NT2/D1 (cell line): ENCODE results near the gene NDRG4.

ENCODE experiments used
- YY1 ChIP-seq: IDR thresholded peaks from 2 replicates; pipeline ENCODE4 v1.6.1; 2011; ENCODE audit not compliant: insufficient read length, insufficient read depth
- ZNF274 ChIP-seq: IDR thresholded peaks from 2 replicates; pipeline ENCODE4 v1.6.1; 2011; ENCODE audit warnings: mild to moderate bottlenecking, low read depth, low read length

GRCh38 chr16:58474296-58474695, 25.6 kb upstream of the NDRG4 start:
- TF ChIP-seq YY1 (no peak), ZNF274 (no peak)
